ENCODE data around the gene ZNF577.

Gene ZNF577

GRCh38 chr19:51873097-51873496, 14.7 kb downstream of the ZNF577 start:
- DNase-seq (ENCODE audit: low read depth, low spot score), result no peak

GRCh38 chr19:51861870-51862622, 25.7 kb downstream of the ZNF577 start:
- DNase-seq (ENCODE audit: low read depth, low spot score), result no peak

GRCh38 chr19:51837145-51837544, 50.6 kb downstream of the ZNF577 start:
- DNase-seq (ENCODE audit: low read depth, low spot score), result no peak

- no peak for DNase-seq (ENCODE audit: low read depth, low spot score)
Observed at GRCh38 chr19:51830274-51830673, 57.5 kb downstream of the ZNF577 start.

- DNase-seq (ENCODE audit: low read depth, low spot score), result no peak
Observed at GRCh38 chr19:51824281-51825005, 63.3 kb downstream of the ZNF577 start.

- no peak for DNase-seq (ENCODE audit: low read depth, low spot score)
Observed at GRCh38 chr19:51822946-51823345, 64.8 kb downstream of the ZNF577 start.

GRCh38 chr19:51822325-51822724, 65.4 kb downstream of the ZNF577 start:
- DNase-seq (ENCODE audit: low read depth, low spot score), result no peak

- DNase-seq (ENCODE audit: low read depth, low spot score), result no peak
Observed at GRCh38 chr19:51821921-51822320, 65.8 kb downstream of the ZNF577 start.

- DNase-seq (ENCODE audit: low read depth, low spot score), result no peak
Observed at GRCh38 chr19:51821456-51821855, 66.3 kb downstream of the ZNF577 start.

Data from activated CD4-positive, CD25-positive, alpha-beta regulatory T cell treated with anti-CD3 and anti-CD28 coated beads, Interleukin-2, amount 50 U/mL, for 16 hours (primary cell).